ENCODE measurements around the gene TEX28.
"Not testable (repeated sequence)": the region's sequence is repeated elsewhere in the genome, so short reads cannot be mapped to it uniquely, and the experiment has no call there.

Gene TEX28

DNA sequence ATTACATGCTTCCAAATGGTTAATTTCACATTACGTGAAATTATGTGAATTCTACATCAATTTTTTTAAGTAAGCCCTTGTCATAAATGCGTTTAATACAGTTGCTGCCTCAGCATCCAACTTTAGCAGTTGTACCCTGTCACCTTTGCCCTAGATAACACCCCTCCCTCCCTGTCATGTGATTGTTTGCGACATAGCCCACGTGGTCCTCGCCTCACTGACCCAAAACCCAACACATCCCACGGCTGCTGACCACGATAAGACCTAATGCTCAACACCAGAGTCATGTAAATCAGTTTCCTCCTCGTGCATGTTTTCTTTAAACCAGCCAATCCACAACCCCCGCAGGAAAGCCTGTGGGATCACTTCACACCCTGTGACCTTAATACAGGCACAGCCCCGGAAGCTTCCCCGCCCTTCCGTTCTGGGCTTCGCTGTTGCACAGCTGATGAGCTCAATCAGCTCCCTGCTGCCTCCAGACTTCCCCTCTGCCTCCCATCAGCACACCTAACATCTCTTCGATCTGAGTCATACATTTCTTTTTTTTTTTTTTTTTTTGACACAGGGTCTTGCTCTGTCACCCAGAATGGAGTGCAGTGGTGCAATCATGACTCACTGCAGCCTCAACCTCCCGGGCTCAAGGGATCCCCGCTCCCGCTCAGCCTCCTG lies 47.4 kb downstream of the TEX28 start:
- DNase-seq (ENCODE audit: low spot score) = not testable (repeated sequence)

DNA sequence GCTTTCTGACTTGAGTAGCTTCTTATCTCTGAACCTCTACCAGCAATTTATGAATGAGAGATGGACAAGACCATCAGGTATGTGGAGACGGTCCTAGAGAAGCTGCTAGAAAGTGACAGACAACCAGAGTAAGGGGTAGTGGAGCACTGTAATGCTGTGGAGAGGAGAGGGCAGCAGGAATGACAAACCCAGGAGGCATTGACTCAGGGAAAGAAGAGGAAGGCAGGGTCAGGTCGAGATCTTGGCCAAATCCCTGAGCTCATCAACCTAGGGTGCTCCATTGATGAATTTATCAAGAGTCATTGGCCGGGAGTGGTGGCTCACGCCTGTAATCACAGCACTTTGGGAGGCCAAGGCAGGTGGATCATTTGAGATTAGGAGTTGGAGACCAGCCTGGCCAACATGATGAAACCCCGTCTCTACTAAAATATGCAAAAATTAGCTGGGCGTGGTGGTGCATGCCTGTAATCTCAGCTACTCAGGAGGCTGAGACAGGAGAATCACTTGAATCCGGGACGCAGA lies 54.9 kb downstream of the TEX28 start:
- not testable (repeated sequence) for DNase-seq (ENCODE audit: low spot score)

- not testable (repeated sequence) for DNase-seq (ENCODE audit: low spot score)
Measured at GRCh38 chrX:154238939-154239559, 55.9 kb downstream of the TEX28 start.

DNA sequence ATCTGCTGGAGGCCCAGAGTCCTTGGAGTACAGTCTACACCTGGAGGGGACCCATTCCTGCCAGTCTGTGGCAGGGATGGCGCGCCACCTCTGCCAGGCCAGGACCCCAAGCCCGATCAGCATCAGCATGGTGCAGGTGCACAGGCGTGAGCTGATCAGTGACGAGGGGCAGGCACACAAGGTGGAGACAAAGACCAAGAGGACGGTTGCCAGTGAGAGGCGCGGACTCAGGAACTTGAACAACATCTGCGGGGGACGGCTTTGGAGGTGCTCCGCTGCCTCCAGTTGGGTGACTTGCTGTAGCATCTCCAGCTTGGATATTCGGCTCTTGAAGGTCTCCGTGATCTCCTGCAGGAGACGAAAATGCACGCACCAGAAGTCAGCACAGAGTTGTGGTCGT lies 61.3 kb downstream of the TEX28 start:
- not testable (repeated sequence) for DNase-seq (ENCODE audit: low spot score)

GRCh38 chrX:154231443-154231842 lies 63.5 kb downstream of the TEX28 start:
- not testable (repeated sequence) for DNase-seq (ENCODE audit: low spot score)

DNA sequence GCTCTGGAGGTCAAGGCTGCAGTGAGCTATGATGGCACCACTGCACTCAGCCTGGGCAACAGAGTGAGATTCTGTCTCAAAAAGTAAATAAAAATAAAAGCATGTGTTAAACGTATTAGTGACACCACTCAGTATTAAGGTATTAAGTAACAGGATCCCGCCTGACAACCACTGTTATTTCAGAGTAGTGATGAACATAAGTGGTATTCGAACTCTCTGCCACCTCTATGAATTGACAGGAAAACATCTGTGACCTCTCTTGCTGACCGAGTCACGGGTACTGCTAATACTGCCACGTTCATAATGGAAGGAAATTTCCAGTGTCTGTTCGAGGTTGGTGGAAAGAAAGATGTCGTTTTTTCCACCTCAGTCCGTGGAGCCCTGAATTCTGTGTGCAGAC lies 68.2 kb downstream of the TEX28 start:
- not testable (repeated sequence) for DNase-seq (ENCODE audit: low spot score)

GRCh38 chrX:154225292-154225691 lies 69.6 kb downstream of the TEX28 start:
- not testable (repeated sequence) for DNase-seq (ENCODE audit: low spot score)

Data from germinal center (tissue), 1 donor.